Measurements from ENCODE around the gene SSC4D.

Gene SSC4D

GRCh38 chr7:76427635-76428034, 18.1 kb upstream of the SSC4D start:
- TF ChIP-seq POLR2AphosphoS5 (IDR thresholded peaks at IDR 0.05; ENCODE audit: low read depth, low read length) (no peak), TAF1 (IDR thresholded peaks at IDR 0.05; ENCODE audit: borderline replicate concordance, insufficient read depth, low read length) (no peak), SIN3A (IDR thresholded peaks at IDR 0.05; ENCODE audit: borderline replicate concordance, insufficient read depth, low read length) (no peak), REST (IDR thresholded peaks at IDR 0.05; ENCODE audit: insufficient read depth in 1 of 2, low read depth in 2 of 2, low read length in 2 of 2) (no peak), FOXP2 (optimal IDR thresholded peaks at IDR 0.05; ENCODE audit: borderline replicate concordance, extremely low read depth, extremely low read length, insufficient read depth) (no peak)

GRCh38 chr7:76426246-76426645, 16.7 kb upstream of the SSC4D start:
- TF ChIP-seq REST (IDR thresholded peaks at IDR 0.05; ENCODE audit: insufficient read depth in 1 of 2, low read depth in 2 of 2, low read length in 2 of 2) = no peak
- no peak for TF ChIP-seq SIN3A (IDR thresholded peaks at IDR 0.05; ENCODE audit: borderline replicate concordance, insufficient read depth, low read length)
- TF ChIP-seq POLR2AphosphoS5 (IDR thresholded peaks at IDR 0.05; ENCODE audit: low read depth, low read length) = no peak
- TF ChIP-seq TAF1 (IDR thresholded peaks at IDR 0.05; ENCODE audit: borderline replicate concordance, insufficient read depth, low read length) = no peak
- TF ChIP-seq FOXP2 (optimal IDR thresholded peaks at IDR 0.05; ENCODE audit: borderline replicate concordance, extremely low read depth, extremely low read length, insufficient read depth) = no peak

GRCh38 chr7:76425156-76425555, 15.7 kb upstream of the SSC4D start:
- TF ChIP-seq SIN3A (IDR thresholded peaks at IDR 0.05; ENCODE audit: borderline replicate concordance, insufficient read depth, low read length) (no peak), FOXP2 (optimal IDR thresholded peaks at IDR 0.05; ENCODE audit: borderline replicate concordance, extremely low read depth, extremely low read length, insufficient read depth) (no peak), TAF1 (IDR thresholded peaks at IDR 0.05; ENCODE audit: borderline replicate concordance, insufficient read depth, low read length) (no peak), REST (IDR thresholded peaks at IDR 0.05; ENCODE audit: insufficient read depth in 1 of 2, low read depth in 2 of 2, low read length in 2 of 2) (no peak), POLR2AphosphoS5 (IDR thresholded peaks at IDR 0.05; ENCODE audit: low read depth, low read length) (no peak)

- no peak for TF ChIP-seq FOXP2 (optimal IDR thresholded peaks at IDR 0.05; ENCODE audit: borderline replicate concordance, extremely low read depth, extremely low read length, insufficient read depth)
- no peak for TF ChIP-seq POLR2AphosphoS5 (IDR thresholded peaks at IDR 0.05; ENCODE audit: low read depth, low read length)
- TF ChIP-seq REST (IDR thresholded peaks at IDR 0.05; ENCODE audit: insufficient read depth in 1 of 2, low read depth in 2 of 2, low read length in 2 of 2) = no peak
- no peak for TF ChIP-seq TAF1 (IDR thresholded peaks at IDR 0.05; ENCODE audit: borderline replicate concordance, insufficient read depth, low read length)
- TF ChIP-seq SIN3A (IDR thresholded peaks at IDR 0.05; ENCODE audit: borderline replicate concordance, insufficient read depth, low read length) = no peak
These were observed 15.1 kb upstream of the SSC4D start, which contains the start of gene ZP3 for GRCh38 chr7:76424413-76425111. Gene ZP3, plus strand, starts transcription at chr7:76424950. Its CDS starts 15 bp downstream, at chr7:76424965.
